GM18517 (cell line): ENCODE results near the gene GSG1.

ENCODE experiments used
- ATAC-seq: cut with Tn5 transposase; IDR thresholded peaks from one replicate; pipeline ENCODE4 v1.9.1; 2021; ENCODE audit warnings: mild to moderate bottlenecking, moderate library complexity; ENCODE audit not compliant: unreplicated experiment

The GSG1 gene

GRCh38 chr12:13103391-13104033 is at the start of gene GSG1:
GSG1 (minus strand) TSS chr12:13103667; CDS start chr12:13103512, 155 bp downstream.
- ATAC-seq: no peak

DNA sequence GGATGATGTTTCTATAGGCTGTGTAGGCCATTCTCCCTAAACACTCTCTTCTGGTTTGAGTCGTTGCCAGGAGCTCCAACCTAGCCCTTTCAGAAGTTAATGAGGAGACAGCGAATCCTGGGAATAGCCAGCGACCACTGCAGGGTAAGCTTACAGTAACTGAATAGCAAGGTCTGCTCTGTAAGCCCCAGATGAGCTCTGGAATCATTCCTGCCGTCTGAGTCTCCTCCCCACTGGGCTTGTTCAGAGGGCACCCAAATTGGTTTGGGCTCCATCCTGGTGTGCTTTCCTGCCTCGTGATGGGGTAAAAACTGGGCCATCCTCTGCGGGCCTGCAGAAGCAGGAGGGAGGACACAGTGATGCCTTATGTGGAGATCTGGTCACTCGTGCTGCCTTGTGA is 49.7 kb upstream of the GSG1 start:
- no peak for ATAC-seq

DNA sequence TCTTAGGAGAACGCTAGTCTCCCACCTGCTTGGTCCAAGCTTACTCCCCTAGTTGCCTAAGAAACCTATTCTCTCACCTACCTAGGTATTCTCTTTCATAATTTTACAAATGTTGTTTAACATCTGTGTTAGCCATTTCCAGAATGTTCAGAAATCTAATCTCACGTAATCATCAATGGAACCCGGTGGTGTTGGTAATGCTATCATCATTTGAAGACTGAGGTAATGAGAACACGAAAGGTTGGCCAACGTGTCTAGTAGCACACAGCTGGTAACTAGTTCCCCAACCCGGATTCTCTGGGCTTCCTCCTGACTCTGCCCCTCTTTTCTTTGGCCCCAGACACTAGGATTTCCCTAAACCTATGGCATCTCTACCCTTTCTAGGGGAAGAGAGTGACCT is 49.3 kb upstream of the GSG1 start:
- ATAC-seq: no peak

GRCh38 chr12:13152281-13152680 is 48.8 kb upstream of the GSG1 start:
- no peak for ATAC-seq

GRCh38 chr12:13149411-13149810 is 45.9 kb upstream of the GSG1 start:
- ATAC-seq: no peak

DNA sequence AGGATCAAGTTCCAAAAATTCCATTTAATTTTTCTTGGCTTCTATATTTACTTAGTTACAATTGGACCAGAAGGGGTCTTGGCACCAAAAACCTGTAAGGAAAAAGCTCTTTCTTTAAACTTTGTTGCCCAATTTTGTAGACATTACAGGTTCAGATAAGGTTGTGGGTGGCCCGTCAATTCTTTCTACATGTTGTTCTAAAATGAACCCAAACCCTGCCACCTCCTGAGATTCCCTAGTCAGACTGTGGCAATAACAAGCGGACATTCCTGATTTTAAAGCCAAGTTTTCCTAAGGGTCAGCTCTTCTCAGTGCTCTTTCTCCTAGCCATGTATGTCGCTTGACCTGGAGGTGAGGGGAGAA is 45.0 kb upstream of the GSG1 start:
- no peak for ATAC-seq

DNA sequence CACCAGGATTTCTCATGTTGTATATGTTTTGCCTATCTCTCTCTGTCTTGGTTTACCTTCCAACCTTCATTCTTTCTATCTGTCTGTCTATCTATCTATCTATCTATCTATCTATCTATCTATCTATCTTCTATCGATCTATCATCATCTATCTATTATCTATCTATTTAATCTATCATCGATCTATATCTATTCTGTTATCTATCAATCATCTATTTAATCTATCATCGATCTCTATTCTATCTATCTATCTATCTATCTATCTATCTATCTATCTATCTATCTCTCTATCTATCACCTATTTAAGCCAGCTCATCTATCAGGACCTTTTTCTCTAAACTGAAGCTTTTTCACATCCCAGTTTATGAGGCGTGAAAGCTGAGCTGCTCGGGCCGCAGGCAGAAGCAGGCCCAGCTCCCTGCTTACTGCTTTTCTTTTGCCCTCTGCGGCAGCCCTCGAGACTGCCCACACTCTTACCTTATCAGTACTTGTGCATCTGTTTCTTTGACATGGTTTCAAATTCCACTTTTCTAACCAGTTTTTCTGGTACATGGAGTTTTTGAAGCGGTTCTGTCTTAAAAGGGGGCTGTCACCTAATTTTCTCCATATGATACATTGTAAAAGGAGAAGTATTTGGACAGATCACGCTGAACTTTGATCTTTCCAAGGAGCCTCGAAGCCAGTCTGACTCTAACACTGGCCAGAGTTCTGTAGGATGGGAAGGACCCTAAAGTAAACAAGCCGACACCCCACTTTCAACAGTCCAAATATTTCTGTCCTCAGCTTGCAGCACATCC is 44.4 kb upstream of the GSG1 start:
- no peak for ATAC-seq

DNA sequence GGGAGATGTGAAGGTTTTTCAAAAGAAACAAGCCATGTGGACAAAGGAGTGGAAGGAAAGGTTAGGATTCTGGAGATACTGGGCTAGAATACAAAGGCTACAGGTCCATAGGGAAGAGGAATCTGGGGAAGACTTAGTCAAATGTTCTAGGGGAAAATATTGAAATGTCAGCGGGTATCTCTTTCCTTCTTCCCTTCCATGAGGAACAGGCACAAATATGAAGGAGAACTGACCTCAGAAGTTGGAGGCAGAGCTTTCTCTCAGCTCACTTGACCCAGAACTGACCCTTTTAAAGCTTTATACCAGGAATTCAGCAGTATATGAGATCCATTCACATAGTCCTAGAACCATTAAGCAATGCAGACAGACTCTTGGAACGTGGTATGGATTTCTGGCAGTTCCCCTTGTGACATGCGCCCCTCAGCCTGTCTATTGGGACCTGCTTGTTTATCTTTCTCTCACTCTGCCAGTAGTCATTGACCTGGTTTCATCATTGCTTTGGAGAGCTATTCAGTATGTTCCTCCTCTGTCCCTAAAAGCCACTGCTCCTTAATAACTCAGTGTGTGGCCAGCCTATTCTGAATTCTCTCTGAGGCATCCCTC is 43.0 kb upstream of the GSG1 start:
- no peak for ATAC-seq

GRCh38 chr12:13144266-13144828 is 40.9 kb upstream of the GSG1 start:
- ATAC-seq: no peak

GRCh38 chr12:13142747-13143146 is 39.3 kb upstream of the GSG1 start:
- no peak for ATAC-seq

DNA sequence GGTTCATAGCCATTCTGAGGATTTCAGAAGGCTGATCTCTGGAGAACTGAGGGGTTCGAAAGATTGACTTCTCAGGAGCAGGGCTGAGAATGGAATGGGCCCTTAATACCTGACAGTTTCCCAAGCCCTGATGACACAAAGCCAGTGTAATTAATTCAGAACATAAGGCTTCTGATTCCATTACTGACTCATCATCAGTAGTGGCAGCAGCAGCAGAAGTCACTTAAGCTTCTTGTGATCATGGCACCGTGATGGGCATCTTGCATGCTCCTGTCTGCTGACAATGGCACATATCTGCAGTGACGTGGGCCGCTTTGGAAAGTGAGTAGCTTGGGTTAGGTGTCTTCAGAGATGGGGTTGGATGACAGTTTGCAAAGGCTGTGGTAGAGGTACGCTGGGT is 38.2 kb upstream of the GSG1 start:
- no peak for ATAC-seq

DNA sequence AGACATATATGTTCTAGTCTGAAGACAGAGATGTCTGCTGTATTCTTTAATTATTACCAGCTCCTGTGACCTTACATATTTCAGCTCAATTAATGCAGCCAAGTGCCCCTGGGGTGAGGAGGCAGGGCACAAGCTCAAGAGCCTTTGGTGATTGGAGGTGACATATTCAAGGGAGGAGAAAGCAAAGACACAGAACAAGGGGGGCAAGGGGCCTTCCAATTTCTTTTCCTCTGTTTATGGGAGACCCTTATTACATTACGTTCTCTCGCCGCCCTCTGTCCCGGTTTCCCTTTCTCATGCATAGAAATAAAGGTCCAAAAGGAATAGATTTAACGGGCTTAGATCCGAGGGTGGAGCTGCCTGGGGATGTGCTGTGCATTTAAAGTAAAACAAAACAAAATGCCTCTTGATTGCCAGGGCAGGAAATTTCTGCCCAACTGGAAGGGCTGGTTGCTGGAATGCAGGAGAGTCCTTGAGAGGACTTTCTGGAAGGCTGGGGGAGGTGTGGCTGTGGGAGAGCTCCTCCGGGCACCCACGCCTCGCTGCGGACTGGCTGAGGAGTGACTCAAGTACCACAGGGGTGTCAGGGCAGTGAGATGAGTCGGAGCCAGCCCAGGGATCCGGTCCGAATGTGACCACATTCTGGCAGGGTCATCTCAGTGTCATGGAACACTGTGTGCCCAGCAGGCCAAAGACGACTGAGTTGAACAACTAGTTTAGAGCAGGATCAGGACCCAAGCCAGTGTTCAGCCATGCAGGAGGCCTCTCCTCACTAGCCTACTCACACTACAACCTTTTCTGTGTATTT is 32.1 kb upstream of the GSG1 start:
- no peak for ATAC-seq

DNA sequence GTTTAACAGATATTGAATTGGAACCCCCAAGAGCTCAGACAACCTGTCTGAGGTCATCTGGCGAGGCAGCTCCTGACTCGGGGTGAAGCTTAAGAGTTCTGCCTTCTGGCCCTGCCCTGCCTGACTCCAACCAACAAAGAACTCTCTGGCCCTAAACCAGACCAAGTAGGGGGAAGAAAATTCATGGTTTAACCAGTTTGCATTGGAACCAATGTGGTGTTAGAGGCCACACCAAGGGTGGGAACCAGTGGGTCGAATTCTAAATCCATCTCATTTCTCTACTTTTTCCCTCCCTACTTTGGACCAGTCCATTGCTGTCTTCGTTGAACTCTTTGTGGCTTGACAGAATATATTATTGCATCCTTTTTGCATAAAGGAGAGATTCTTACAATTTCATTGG is 30.4 kb upstream of the GSG1 start:
- no peak for ATAC-seq

- ATAC-seq: no peak
These were observed 27.5 kb upstream of the GSG1 start for GRCh38 chr12:13130981-13131380.

DNA sequence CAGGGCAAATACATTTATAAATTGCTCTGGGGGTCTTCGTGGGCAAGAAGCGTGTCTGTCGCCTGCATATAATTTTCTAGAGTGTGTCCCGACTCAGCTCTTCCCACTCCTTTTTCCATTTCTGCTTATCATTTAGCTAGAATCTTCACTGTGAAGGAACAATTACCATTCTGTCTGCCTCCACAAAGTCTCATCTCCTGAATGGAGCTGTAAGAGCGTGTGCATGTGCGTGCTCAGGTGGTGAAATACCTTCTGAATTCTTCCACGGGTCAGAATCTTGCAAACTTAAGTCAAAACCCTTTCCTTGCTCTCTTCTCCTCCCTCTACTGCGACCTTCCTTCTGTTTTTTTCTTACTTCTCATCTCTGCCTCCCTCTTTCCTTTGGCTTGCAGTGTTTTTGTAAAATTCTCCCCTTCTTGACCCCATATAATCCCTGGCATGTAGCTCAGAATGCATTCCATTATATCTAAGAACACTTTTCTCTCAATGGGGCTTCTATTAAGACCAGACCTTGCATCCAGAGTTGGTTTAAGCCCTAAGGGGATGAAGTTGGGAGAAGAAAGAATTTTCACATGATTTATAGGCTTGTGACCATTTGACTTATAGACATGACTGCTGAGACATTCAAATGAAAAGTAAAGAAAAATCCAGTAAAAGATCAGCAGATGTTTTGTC is 25.0 kb upstream of the GSG1 start:
- ATAC-seq: no peak

DNA sequence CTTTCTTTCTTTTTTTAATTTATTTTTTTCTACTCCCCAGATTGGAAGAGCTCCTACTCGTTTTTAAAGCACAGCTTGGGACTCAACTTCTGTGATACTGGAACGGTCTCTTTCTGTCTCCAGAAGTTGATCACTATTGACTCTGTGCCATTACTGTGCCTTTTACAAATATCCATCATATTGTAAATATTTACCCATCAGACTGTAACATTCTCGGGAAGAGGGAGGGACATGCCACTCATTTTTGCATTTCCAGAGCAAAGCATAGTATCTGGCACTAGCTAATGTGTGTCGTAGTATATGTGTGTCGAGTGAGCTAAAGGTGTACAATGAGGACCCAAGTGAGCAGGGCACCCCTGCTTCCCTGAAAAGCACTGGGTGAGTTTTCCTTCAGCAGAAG is 24.0 kb upstream of the GSG1 start:
- ATAC-seq: no peak

DNA sequence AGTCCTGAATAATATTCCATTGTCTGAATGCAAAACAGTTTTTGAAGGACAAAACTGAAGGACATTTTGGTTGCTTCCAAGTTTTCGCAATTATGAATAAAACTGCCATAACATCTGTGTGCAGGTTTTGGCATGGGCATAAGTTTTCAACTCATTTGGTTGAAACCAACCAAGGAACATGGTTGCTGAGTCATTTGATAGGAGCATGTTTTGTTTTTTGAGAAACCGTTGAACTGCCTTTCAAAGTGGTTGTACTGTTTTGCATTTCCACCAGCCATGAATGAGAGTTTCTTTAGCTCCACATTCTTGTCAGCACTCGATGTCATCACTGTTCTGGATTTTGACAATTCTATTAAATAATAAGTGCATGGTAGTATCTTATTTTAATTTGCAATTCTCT is 23.0 kb upstream of the GSG1 start:
- ATAC-seq: no peak

- no peak for ATAC-seq
These were observed 22.5 kb upstream of the GSG1 start for GRCh38 chr12:13125996-13126395.

- no peak for ATAC-seq
These were observed 21.4 kb upstream of the GSG1 start for GRCh38 chr12:13124656-13125505.

GRCh38 chr12:13121568-13121967 is 18.1 kb upstream of the GSG1 start:
- no peak for ATAC-seq
